Osteoblast (primary cell): Measurements from ENCODE around the gene FAM47E. TPM values are rescaled to one million over a fixed set of nuclear protein-coding genes. Genes with fewer than 3 reads are reported as not detected.

Experiments used
- DNase-seq: peaks from one replicate; pipeline ENCODE4 v3.0.0; 2011; ENCODE audit warnings: low spot score, mixed read lengths; ENCODE audit not compliant: insufficient read length; ENCODE audit errors: missing footprints
- H2AFZ ChIP-seq: 2 replicates; pipeline ENCODE4 v1.6.0; 2011; ENCODE audit warnings: mild to moderate bottlenecking, low read length
- H3K27ac ChIP-seq: 2 replicates; pipeline ENCODE4 v1.5.1; 2011; ENCODE audit warnings: mild to moderate bottlenecking, low read depth, low read length, moderate library complexity
- H3K27me3 ChIP-seq: 2 replicates; pipeline ENCODE4 v1.6.0; 2012; ENCODE audit warnings: mild to moderate bottlenecking, control low read depth, inconsistent platforms, low read length, moderate library complexity; ENCODE audit not compliant: insufficient read depth
- H3K36me3 ChIP-seq: 2 replicates; pipeline ENCODE4 v1.5.1; 2011; ENCODE audit warnings: mild to moderate bottlenecking, low read length, control low read depth, moderate library complexity; ENCODE audit not compliant: insufficient read depth
- H3K4me1 ChIP-seq: 2 replicates; pipeline ENCODE4 v1.5.1; 2011; ENCODE audit warnings: mild to moderate bottlenecking, low read length, control low read depth, moderate library complexity; ENCODE audit not compliant: insufficient read depth
- H3K4me2 ChIP-seq: 2 replicates; pipeline ENCODE4 v1.6.0; 2011; ENCODE audit warnings: mild to moderate bottlenecking, low read length; ENCODE audit not compliant: insufficient read depth
- H3K4me3 ChIP-seq: fragments of 200-600 bp; sonication (generic); 3 replicates; pipeline ENCODE4 v1.5.1; 2012; ENCODE audit warnings: mild to moderate bottlenecking, low read length, inconsistent platforms; ENCODE audit not compliant: insufficient read depth
- H3K79me2 ChIP-seq: 2 replicates; pipeline ENCODE4 v1.6.0; 2012; ENCODE audit warnings: mild to moderate bottlenecking, low read length, control low read depth, inconsistent platforms; ENCODE audit not compliant: insufficient read depth
- H3K9me3 ChIP-seq: 2 replicates; pipeline ENCODE4 v1.5.1; 2011; ENCODE audit warnings: low read depth, low read length, control low read depth
- H4K20me1 ChIP-seq: 2 replicates; pipeline ENCODE4 v1.6.0; 2012; ENCODE audit warnings: mild to moderate bottlenecking, low read length, control low read depth; ENCODE audit not compliant: insufficient read depth
- CTCF ChIP-seq: IDR thresholded peaks from 2 replicates; pipeline ENCODE4 v1.5.1; 2011; ENCODE audit warnings: mild to moderate bottlenecking, low read depth, low read length, moderate library complexity; ENCODE audit errors: extremely low read depth
- total RNA-seq: library from RNA; depleted of rRNA; stranded (reverse); fragments of >200 nt; gene quantifications from 2 replicates; pipeline ENCODE4 v1.2.3, GENCODE V29; 2012

Gene FAM47E
- total RNA-seq, 1 donor = 0.36 TPM

GRCh38 chr4:76271248-76271647 is 19.7 kb downstream of the FAM47E start:
- Histone ChIP-seq H2AFZ (no peak overlapping the region), H3K79me2 (no peaks in the 10 kb centered on the region), H3K4me3 (no peak overlapping the region), H4K20me1 (no peaks in the 10 kb centered on the region), H3K4me1 (no peaks in the 10 kb centered on the region), H3K27ac (no peak overlapping the region), H3K36me3 (no peaks in the 10 kb centered on the region), H3K4me2 (no peak overlapping the region), H3K27me3 (peaks cover 16% of the 10 kb centered on the region), H3K9me3 (no peaks in the 10 kb centered on the region)
- DNase-seq = no peak
- no peak for TF ChIP-seq CTCF

GRCh38 chr4:76272073-76272472 is 20.6 kb downstream of the FAM47E start:
- H4K20me1 ChIP-seq = no peaks in the 10 kb centered on the region
- no peak overlapping the region for H3K27ac ChIP-seq
- no peak overlapping the region for H2AFZ ChIP-seq
- H3K27me3 ChIP-seq = peaks cover 21% of the 10 kb centered on the region
- no peaks in the 10 kb centered on the region for H3K9me3 ChIP-seq
- DNase-seq = no peak
- H3K4me2 ChIP-seq = no peak overlapping the region
- H3K36me3 ChIP-seq = no peaks in the 10 kb centered on the region
- H3K79me2 ChIP-seq = no peaks in the 10 kb centered on the region
- H3K4me1 ChIP-seq = no peaks in the 10 kb centered on the region
- TF ChIP-seq CTCF = no peak
- no peak overlapping the region for H3K4me3 ChIP-seq

GRCh38 chr4:76272582-76272981 is 21.1 kb downstream of the FAM47E start:
- Histone ChIP-seq H3K9me3 (no peaks in the 10 kb centered on the region), H3K36me3 (no peaks in the 10 kb centered on the region), H3K4me1 (no peaks in the 10 kb centered on the region), H3K27ac (no peak overlapping the region), H3K4me3 (no peak overlapping the region), H2AFZ (no peak overlapping the region), H3K4me2 (no peak overlapping the region), H3K27me3 (peaks cover 16% of the 10 kb centered on the region), H4K20me1 (no peaks in the 10 kb centered on the region), H3K79me2 (no peaks in the 10 kb centered on the region)
- no peak for DNase-seq
- no peak for TF ChIP-seq CTCF

GRCh38 chr4:76272999-76273398 is 21.5 kb downstream of the FAM47E start:
- Histone ChIP-seq H3K4me2 (no peak overlapping the region), H3K9me3 (no peaks in the 10 kb centered on the region), H3K27me3 (peaks cover 16% of the 10 kb centered on the region), H3K79me2 (no peaks in the 10 kb centered on the region), H3K4me1 (no peaks in the 10 kb centered on the region), H3K36me3 (no peaks in the 10 kb centered on the region), H3K4me3 (no peak overlapping the region), H4K20me1 (no peaks in the 10 kb centered on the region), H3K27ac (no peak overlapping the region), H2AFZ (no peak overlapping the region)
- TF ChIP-seq CTCF = no peak
- no peak for DNase-seq
